CD4-positive, alpha-beta T cell (primary cell): ENCODE measurements around the gene HAP1. TPM values are rescaled to one million over a fixed set of nuclear protein-coding genes. Genes with fewer than 3 reads are reported as not detected.

Experiments used
- ATAC-seq: fragments of 200-7000 bp; cut with Tn5 transposase; one replicate; pipeline ENCODE4 v1.10.0; 2022; ENCODE audit warnings: mild to moderate bottlenecking; ENCODE audit not compliant: poor library complexity
- CTCF ChIA-PET: fragments of 350-600 bp; sonication (Branson Sonifier 250); formaldehyde crosslinking; loops from one replicate; lab custom pipeline; 2021; ENCODE audit warnings: antibody characterized with exemption, inconsistent platforms; lab: Charles Lee
- POLR2A ChIA-PET: fragments of 350-600 bp; sonication (Branson Sonifier 250); formaldehyde crosslinking; loops from one replicate; lab custom pipeline; 2021; ENCODE audit warnings: antibody characterized with exemption, inconsistent platforms; lab: Charles Lee
- DNase-seq, 14 experiments: peaks; one replicate each; pipeline ENCODE4 v3.0.0-alpha.2; 2013 to 2020; ENCODE audit warnings: mixed read lengths in 2 of 14
- H3K27ac ChIP-seq, 2 donors: one replicate each; pipeline versions ENCODE4 v1.5.1 to v1.7.0; 2013; ENCODE audit warnings: low read length in 2 of 2, low read depth in 1 of 2, mild to moderate bottlenecking in 1 of 2
- H3K27me3 ChIP-seq, 2 experiments: 1 replicate in 1 of 2; 2 replicates in 1 of 2; pipeline versions ENCODE4 v1.6.1 to v1.7.0; 2013; ENCODE audit warnings: low read length in 2 of 2, control low read depth in 1 of 2, mild to moderate bottlenecking in 1 of 2, moderate library complexity in 1 of 2; ENCODE audit not compliant: insufficient read depth in 2 of 2, control insufficient read depth in 1 of 2
- H3K36me3 ChIP-seq: one replicate; pipeline ENCODE4 v1.6.1; 2013; ENCODE audit warnings: low read length, control low read depth; ENCODE audit not compliant: insufficient read depth
- H3K4me1 ChIP-seq: one replicate; pipeline ENCODE4 v1.6.1; 2013; ENCODE audit warnings: low read length, control low read depth; ENCODE audit not compliant: insufficient read depth
- H3K4me3 ChIP-seq: one replicate; pipeline ENCODE4 v1.5.1; 2013; ENCODE audit warnings: mild to moderate bottlenecking, low read length, moderate library complexity
- H3K9me3 ChIP-seq, 2 experiments: 1 replicate in 1 of 2; 2 replicates in 1 of 2; pipeline versions ENCODE4 v1.6.1 to v1.7.0; 2013; ENCODE audit warnings: low read length in 2 of 2, mild to moderate bottlenecking in 2 of 2, control low read depth in 1 of 2, moderate library complexity in 1 of 2; ENCODE audit not compliant: control insufficient read depth in 1 of 2, insufficient read depth in 1 of 2
- H3K27ac Mint-ChIP-seq: one replicate; pipeline ENCODE4 v1.8.0; 2020; ENCODE audit warnings: mixed read lengths
- H3K27me3 Mint-ChIP-seq: one replicate; pipeline ENCODE4 v1.8.0; 2021; ENCODE audit warnings: mixed read lengths
- H3K36me3 Mint-ChIP-seq: one replicate; pipeline ENCODE4 v1.8.0; 2021; ENCODE audit warnings: low read depth, mixed read lengths
- H3K4me1 Mint-ChIP-seq: one replicate; pipeline ENCODE4 v1.8.0; 2021; ENCODE audit warnings: low read depth, mixed read lengths
- H3K4me3 Mint-ChIP-seq: one replicate; pipeline ENCODE4 v1.8.0; 2020; ENCODE audit warnings: mild to moderate bottlenecking, mixed read lengths
- H3K9me3 Mint-ChIP-seq: one replicate; pipeline ENCODE4 v1.8.0; 2020; ENCODE audit warnings: mixed read lengths
- CTCF ChIP-seq: fragments of 200-600 bp; IDR thresholded peaks from one replicate; pipeline ENCODE4 v1.8.0; 2022; ENCODE audit warnings: antibody characterized with exemption, mild to moderate bottlenecking
- intact Hi-C, 2 experiments: fragments of 100-400 bp; cut with DNase I in 1 of 2; cut with micrococcal nuclease in 1 of 2; formaldehyde crosslinking; loops; one replicate each; pipeline versions ENCODE4 v1.15.1 to v1.9.0; 2023 to 2025; cut with DNase I, micrococcal nuclease
- total RNA-seq, 174 experiments: library from RNA in 2 of 174; stranded (reverse) in 2 of 174; gene quantifications; one replicate each; pipeline ENCODE4 v1.2.3 and lab custom pipeline; 2021 to 2026

HAP1 gene
- total RNA-seq, 2 experiments from 2014 or later = 0.11 TPM; not detected in 1

DNA sequence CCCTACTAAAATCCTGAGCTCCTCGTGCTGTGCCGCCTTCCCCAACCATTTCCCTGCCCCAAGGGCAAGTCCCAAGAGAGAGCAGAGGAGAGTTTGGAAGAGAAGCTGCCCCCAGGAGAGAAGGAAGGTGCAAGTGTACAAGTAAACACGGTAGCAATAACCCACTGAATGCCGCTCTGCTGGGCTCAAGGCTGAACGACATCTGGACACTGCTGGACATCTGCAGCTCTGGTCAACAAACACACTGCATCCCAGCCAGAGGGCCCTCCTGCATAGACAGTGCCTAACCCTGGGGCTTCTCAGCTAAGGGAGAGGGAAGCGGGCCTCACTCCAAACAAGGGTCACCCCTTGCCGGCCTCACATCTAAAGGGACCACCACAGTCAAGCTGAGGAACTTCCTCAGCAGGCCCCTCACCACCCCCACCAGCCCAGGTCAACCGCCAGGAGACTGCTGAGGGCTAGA is 39.3 kb upstream of the HAP1 start:
- ATAC-seq = no peak
- Mint-ChIP-seq H3K9me3 (no peaks in the 10 kb centered on the region), H3K27ac (no peak overlapping the region), H3K4me3 (no peak overlapping the region), H3K4me1 (no peaks in the 10 kb centered on the region), H3K36me3 (no peaks in the 10 kb centered on the region), H3K27me3 (no peaks in the 10 kb centered on the region)
- H3K36me3 ChIP-seq = no peaks in the 10 kb centered on the region
- CTCF ChIA-PET = no interaction called here
- H3K4me3 ChIP-seq = no peak overlapping the region
- DNase-seq = no peak
- no peaks in the 10 kb centered on the region for H3K4me1 ChIP-seq
- TF ChIP-seq CTCF = no peak
- intact Hi-C loops = no loop called here
- POLR2A ChIA-PET = no interaction called here
- no peaks in the 10 kb centered on the region for H3K9me3 ChIP-seq
- H3K27me3 ChIP-seq = no peaks in the 10 kb centered on the region
- no peak overlapping the region for H3K27ac ChIP-seq

DNA sequence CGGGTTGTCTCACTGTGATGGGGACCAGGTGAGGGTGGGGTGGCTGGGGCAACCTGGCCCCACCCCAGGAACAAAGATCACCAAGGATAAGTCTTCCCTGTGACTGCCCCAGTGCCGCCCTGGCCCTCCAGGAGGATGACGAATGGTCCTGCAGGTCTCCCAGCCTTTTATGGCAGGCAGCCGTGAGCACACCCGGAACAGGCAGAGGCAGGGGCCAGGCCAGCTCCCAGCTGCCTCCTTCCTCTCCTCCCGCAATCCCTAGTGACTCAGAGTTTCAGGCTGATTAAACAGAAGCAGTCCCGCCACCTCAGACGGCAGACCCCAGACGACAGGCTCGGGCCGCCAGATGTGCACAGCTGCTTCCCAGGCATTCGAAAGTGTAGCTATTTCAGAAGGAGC is 38.7 kb upstream of the HAP1 start:
- H3K4me1 ChIP-seq = no peaks in the 10 kb centered on the region
- intact Hi-C loops = no loop called here
- no peak for TF ChIP-seq CTCF
- H3K27ac ChIP-seq = no peak overlapping the region
- H3K9me3 ChIP-seq = no peaks in the 10 kb centered on the region
- ChIA-PET CTCF (no interaction called here), POLR2A (no interaction called here)
- H3K27ac Mint-ChIP-seq = no peak overlapping the region
- no peaks in the 10 kb centered on the region for H3K4me1 Mint-ChIP-seq
- ATAC-seq (no peak), DNase-seq (no peak)
- no peak overlapping the region for H3K4me3 Mint-ChIP-seq
- H3K36me3 ChIP-seq = no peaks in the 10 kb centered on the region
- no peaks in the 10 kb centered on the region for H3K9me3 Mint-ChIP-seq
- no peaks in the 10 kb centered on the region for H3K27me3 Mint-ChIP-seq
- H3K27me3 ChIP-seq = no peaks in the 10 kb centered on the region
- H3K4me3 ChIP-seq = no peak overlapping the region
- no peaks in the 10 kb centered on the region for H3K36me3 Mint-ChIP-seq

GRCh38 chr17:41772586-41773189 is 38.2 kb upstream of the HAP1 start:
- DNase-seq (no peak), ATAC-seq (no peak)
- POLR2A ChIA-PET = no interaction called here
- H3K4me3 ChIP-seq = no peak overlapping the region
- TF ChIP-seq CTCF = no peak
- Mint-ChIP-seq H3K4me3 (no peak overlapping the region), H3K4me1 (no peaks in the 10 kb centered on the region), H3K36me3 (no peaks in the 10 kb centered on the region), H3K27ac (no peak overlapping the region), H3K27me3 (no peaks in the 10 kb centered on the region), H3K9me3 (no peaks in the 10 kb centered on the region)
- CTCF ChIA-PET = no interaction called here
- H3K27me3 ChIP-seq = no peaks in the 10 kb centered on the region
- no peak overlapping the region for H3K27ac ChIP-seq
- intact Hi-C loops = no loop called here
- H3K4me1 ChIP-seq = no peaks in the 10 kb centered on the region
- no peaks in the 10 kb centered on the region for H3K9me3 ChIP-seq
- no peaks in the 10 kb centered on the region for H3K36me3 ChIP-seq
